Measurements from ENCODE around the gene SLC39A8.

GRCh38 chr4:102285831-102286230 lies 59.5 kb downstream of the SLC39A8 start:
- TF ChIP-seq, protein P1, sequence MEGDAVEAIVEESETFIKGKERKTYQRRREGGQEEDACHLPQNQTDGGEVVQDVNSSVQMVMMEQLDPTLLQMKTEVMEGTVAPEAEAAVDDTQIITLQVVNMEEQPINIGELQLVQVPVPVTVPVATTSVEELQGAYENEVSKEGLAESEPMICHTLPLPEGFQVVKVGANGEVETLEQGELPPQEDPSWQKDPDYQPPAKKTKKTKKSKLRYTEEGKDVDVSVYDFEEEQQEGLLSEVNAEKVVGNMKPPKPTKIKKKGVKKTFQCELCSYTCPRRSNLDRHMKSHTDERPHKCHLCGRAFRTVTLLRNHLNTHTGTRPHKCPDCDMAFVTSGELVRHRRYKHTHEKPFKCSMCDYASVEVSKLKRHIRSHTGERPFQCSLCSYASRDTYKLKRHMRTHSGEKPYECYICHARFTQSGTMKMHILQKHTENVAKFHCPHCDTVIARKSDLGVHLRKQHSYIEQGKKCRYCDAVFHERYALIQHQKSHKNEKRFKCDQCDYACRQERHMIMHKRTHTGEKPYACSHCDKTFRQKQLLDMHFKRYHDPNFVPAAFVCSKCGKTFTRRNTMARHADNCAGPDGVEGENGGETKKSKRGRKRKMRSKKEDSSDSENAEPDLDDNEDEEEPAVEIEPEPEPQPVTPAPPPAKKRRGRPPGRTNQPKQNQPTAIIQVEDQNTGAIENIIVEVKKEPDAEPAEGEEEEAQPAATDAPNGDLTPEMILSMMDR (IDR thresholded peaks at IDR 0.05), result no peak
- TF ChIP-seq EP300 (IDR thresholded peaks at IDR 0.05), result no peak
